Endothelial cell (in vitro differentiated cells): ENCODE data around the gene PPFIBP2. TPM values are rescaled to one million over a fixed set of nuclear protein-coding genes. Genes with fewer than 3 reads are reported as not detected.
"Not testable (repeated sequence)": the region's sequence is repeated elsewhere in the genome, so short reads cannot be mapped to it uniquely, and the experiment has no call there.

Experiments
- DNase-seq: peaks from one replicate; pipeline ENCODE4 v3.0.0; 2021; ENCODE audit warnings: low spot score
- H3K27ac Mint-ChIP-seq: one replicate; pipeline ENCODE4 v1.8.0; 2021; ENCODE audit warnings: mixed read lengths, inconsistent platforms; ENCODE audit not compliant: unreplicated experiment
- H3K27me3 Mint-ChIP-seq: one replicate; pipeline ENCODE4 v1.8.0; 2021; ENCODE audit warnings: mild to moderate bottlenecking, moderate library complexity, mixed read lengths, inconsistent platforms; ENCODE audit not compliant: unreplicated experiment
- H3K36me3 Mint-ChIP-seq: one replicate; pipeline ENCODE4 v1.8.0; 2021; ENCODE audit warnings: mild to moderate bottlenecking, low read depth, mixed read lengths, inconsistent platforms; ENCODE audit not compliant: unreplicated experiment
- H3K4me1 Mint-ChIP-seq: one replicate; pipeline ENCODE4 v1.8.0; 2021; ENCODE audit warnings: mild to moderate bottlenecking, mixed read lengths, inconsistent platforms; ENCODE audit not compliant: unreplicated experiment
- H3K4me3 Mint-ChIP-seq: one replicate; pipeline ENCODE4 v1.8.0; 2021; ENCODE audit warnings: mild to moderate bottlenecking, mixed read lengths, inconsistent platforms; ENCODE audit not compliant: unreplicated experiment
- H3K9me3 Mint-ChIP-seq: one replicate; pipeline ENCODE4 v1.8.0; 2021; ENCODE audit warnings: mixed read lengths, inconsistent platforms; ENCODE audit not compliant: unreplicated experiment
- CTCF ChIP-seq: fragments of 200-600 bp; sonication (generic); IDR thresholded peaks from one replicate; pipeline ENCODE4 v1.5.0; 2021; ENCODE audit warnings: antibody characterized with exemption; ENCODE audit not compliant: unreplicated experiment
- total RNA-seq: library from RNA; stranded (reverse); fragmentation: NEBNext Ultra II Directional; extraction: Animal tissue kit (Norgen Biotek cat#: 25700); gene quantifications from one replicate; pipeline ENCODE4 v1.2.1, GENCODE V29; 2021; ENCODE audit not compliant: unreplicated experiment

The PPFIBP2 gene
- total RNA-seq, 1 donor from 2014 or later = 7.3 TPM

GRCh38 chr11:7657306-7658025 lies 143.7 kb downstream of the PPFIBP2 start:
- no peak overlapping the region for H3K27ac Mint-ChIP-seq
- peaks cover 7% of the 10 kb centered on the region for H3K4me1 Mint-ChIP-seq
- no peak overlapping the region for H3K4me3 Mint-ChIP-seq
- TF ChIP-seq CTCF = peak; percentile 42
- peak; percentile 60 for DNase-seq
- no peaks in the 10 kb centered on the region for H3K9me3 Mint-ChIP-seq
- H3K27me3 Mint-ChIP-seq = no peaks in the 10 kb centered on the region
- peaks cover 4% of the 10 kb centered on the region for H3K36me3 Mint-ChIP-seq

- H3K4me3 Mint-ChIP-seq, H3K36me3 Mint-ChIP-seq, H3K27ac Mint-ChIP-seq, DNase-seq, H3K4me1 Mint-ChIP-seq, H3K27me3 Mint-ChIP-seq, H3K9me3 Mint-ChIP-seq: not testable (repeated sequence)
Measured at GRCh38 chr11:7663531-7663930, 149.7 kb downstream of the PPFIBP2 start.

GRCh38 chr11:7664867-7665266 lies 151.1 kb downstream of the PPFIBP2 start:
- DNase-seq = no peak
- Mint-ChIP-seq H3K27me3 (peaks cover 3% of the 10 kb centered on the region), H3K4me3 (peak overlapping the region; percentile 22), H3K4me1 (peaks cover 8% of the 10 kb centered on the region), H3K27ac (no peak overlapping the region), H3K9me3 (no peaks in the 10 kb centered on the region), H3K36me3 (peaks cover 4% of the 10 kb centered on the region)
- no peak for TF ChIP-seq CTCF

GRCh38 chr11:7665473-7666291 lies 151.9 kb downstream of the PPFIBP2 start:
- H3K36me3 Mint-ChIP-seq = peaks cover 4% of the 10 kb centered on the region
- no peak overlapping the region for H3K27ac Mint-ChIP-seq

More at GRCh38 chr11:7665473-7666291, 151.9 kb downstream of the PPFIBP2 start:
- H3K9me3 Mint-ChIP-seq = no peaks in the 10 kb centered on the region
- peaks cover 3% of the 10 kb centered on the region for H3K27me3 Mint-ChIP-seq
- no peak overlapping the region for H3K4me3 Mint-ChIP-seq
- peaks cover 8% of the 10 kb centered on the region for H3K4me1 Mint-ChIP-seq
- peak; percentile 87 for DNase-seq
- TF ChIP-seq CTCF = peak; percentile 95
